ENCODE data around the gene PRR33. TPM values are rescaled to one million over a fixed set of nuclear protein-coding genes. Genes with fewer than 3 reads are reported as not detected.

PRR33 gene
- polyA plus RNA-seq, 1 donor from 2014 or later, result 0.60 TPM

DNA sequence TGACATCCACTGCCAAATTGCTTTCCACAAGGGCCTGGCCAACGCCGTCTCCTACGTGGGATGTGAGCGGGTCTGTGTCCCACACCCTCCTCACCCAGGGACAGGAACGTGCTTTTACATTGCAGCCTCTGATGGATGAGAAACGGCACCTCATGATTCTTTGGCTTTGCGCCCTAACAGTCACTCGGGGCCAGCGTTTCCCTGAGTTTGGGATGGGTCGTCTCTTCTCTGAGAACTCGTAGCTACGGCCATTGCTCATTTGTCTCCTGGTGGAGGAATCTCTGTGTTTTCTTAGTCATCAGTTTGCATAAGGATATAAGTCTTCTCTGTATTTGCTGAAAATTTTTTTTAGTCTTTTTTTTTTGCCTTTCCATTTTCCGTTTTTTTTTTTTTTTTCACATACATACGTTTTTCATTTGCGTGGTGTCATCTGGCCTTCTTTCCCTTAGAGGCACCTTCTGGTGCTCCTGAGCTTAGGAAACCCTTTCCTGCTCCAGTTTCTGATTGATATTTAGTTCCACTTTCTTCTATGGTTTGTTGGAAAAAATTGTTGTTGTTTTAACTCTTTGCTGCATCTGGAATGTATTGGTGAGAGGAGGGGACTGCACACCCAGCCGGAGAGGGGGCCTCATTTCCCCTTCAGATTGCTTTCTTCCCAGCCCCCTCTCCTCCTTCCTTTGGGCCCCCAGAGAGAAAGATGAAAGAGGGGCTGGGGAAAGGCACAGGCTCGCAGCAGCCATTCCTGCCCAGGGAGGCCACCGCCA, 39.8 kb upstream of the PRR33 start:
- no peaks in the 10 kb centered on the region for H3K9me3 Mint-ChIP-seq
- H3K4me1 Mint-ChIP-seq, result peaks cover 0 to 2% (median 0%) of the 10 kb centered on the region in 3 donors
- H3K27me3 Mint-ChIP-seq, result peaks cover 8% of the 10 kb centered on the region
- no peak overlapping the region for H3K4me3 Mint-ChIP-seq
- no peak overlapping the region for H3K27ac Mint-ChIP-seq
- no peaks in the 10 kb centered on the region for H3K36me3 Mint-ChIP-seq

DNA sequence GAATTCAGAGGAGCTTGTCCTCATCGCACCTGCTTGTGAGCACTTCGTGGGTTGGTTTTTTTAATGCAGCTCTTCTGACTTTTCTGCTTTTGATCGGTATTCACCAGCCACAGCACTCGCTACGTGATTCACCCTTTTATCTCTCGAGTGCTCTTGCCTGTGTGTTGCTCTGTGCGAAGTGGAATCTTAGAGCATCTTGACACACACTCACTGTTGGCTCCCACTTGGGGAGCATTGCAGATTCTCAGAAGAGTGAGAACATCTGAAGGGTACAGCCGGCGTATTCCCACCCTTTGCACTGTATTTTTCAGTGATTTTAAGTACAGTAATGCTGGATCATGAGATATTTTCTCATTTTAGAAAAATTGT, 38.8 kb upstream of the PRR33 start:
- Mint-ChIP-seq H3K27me3 (peaks cover 8% of the 10 kb centered on the region), H3K4me3 (no peak overlapping the region), H3K36me3 (no peaks in the 10 kb centered on the region), H3K9me3 (no peaks in the 10 kb centered on the region), H3K4me1 (peaks cover 0 to 2% (median 0%) of the 10 kb centered on the region in 3 donors), H3K27ac (no peak overlapping the region)

DNA sequence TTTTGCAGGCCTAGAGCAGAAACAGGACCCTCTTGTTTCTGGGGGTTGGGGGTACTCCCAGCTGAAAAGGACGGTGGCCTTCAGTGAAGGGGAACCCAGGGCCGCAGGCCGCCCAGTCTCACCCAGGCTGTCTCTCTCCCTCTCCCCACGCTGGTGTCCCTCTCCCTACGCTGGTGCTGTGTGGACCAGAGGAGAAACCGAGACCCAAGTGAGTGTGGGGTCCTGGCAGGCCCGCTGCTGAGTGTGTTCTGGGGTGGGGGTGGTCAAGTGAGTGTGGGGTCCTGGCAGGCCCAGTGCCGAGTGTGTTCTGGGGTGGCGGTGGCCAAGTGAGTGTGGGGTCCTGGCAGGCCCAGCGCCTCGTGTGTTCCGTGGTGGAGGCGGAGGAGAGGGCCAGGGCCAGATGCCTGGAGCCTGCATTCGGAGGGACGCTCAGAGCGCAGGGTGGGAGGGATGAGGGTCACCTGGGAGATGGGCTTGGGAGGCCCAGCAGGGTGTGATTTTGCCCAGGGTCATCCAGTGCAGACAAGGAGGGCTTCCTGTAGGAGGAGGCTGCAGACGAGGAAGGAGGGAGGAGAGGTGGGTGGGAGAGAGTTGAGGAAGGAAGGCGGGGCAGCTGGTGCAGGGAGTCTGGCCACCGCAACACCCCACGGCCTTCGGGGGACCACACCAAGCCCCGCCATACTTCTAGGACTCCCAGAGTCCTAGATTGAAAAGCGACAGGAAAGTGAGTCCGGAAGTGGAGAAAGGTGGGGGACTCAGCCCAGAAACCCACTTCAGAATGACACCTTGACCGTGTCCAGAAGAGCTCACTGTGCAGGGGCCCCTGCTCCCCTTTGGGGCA, 38.1 kb upstream of the PRR33 start:
- H3K27ac Mint-ChIP-seq, result no peak overlapping the region
- peaks cover 8% of the 10 kb centered on the region for H3K27me3 Mint-ChIP-seq
- no peak overlapping the region for H3K4me3 Mint-ChIP-seq
- no peaks in the 10 kb centered on the region for H3K36me3 Mint-ChIP-seq
- H3K9me3 Mint-ChIP-seq, result no peaks in the 10 kb centered on the region
- peaks cover 0 to 2% (median 0%) of the 10 kb centered on the region in 3 donors for H3K4me1 Mint-ChIP-seq

DNA sequence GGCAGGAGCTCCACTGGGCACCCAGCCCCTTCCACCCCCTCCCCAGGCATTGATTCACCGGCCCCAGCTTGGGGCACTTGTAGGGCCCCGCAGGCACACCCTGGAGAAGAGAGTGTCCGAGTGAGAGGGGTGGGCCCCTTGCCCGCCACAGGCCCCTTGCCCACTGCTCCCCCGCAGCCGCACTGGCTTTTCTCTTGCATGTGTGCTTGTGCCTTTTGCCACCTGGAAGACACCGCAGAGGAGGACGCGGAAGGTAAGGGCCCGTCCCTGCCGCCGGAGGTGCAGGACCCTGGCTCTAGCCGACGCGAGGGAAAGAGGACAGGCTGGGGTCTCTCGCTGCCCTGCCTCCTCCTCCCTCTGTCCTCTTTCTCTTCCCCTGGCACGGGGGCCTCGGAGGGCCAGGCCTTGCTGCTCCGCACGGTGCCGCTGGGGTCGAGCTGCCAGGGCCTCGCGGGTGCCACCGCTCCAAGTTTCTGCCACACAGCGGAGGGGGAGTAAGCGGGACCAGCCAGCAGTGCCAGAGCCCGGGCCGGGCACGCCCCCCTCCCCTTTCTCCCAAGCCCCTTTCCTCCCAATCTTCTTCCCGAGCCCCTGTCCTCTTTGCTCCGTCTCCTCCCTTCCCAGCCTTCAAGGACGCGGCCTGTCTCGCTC, 37.3 kb upstream of the PRR33 start:
- H3K4me1 Mint-ChIP-seq, result peaks cover 0 to 2% (median 0%) of the 10 kb centered on the region in 3 donors

DNA sequence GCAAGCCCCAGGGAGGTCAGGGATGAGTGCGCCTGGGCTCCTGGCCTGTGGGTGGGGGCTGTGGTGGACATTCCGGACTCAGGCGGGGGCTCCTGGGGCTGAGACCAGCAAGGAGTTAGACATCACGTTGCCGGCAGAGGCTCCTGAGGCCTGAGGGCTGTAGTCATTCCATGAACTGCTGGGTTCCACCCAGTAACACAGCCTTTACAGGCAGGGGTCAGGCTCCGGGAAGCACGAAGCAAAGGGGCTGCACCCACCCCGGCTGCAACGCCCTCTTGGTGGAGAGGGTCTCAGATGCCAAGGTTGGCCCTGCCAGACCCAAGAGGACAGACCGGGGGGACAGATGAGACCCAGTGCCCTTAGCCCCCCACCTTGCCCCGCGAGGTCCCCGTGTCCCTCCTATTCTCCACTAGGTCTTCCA, 36.8 kb upstream of the PRR33 start:
- peak overlapping the region in 1 of 4 donors; percentile 28 for H3K4me3 Mint-ChIP-seq
- no peaks in the 10 kb centered on the region for H3K36me3 Mint-ChIP-seq
- H3K4me1 Mint-ChIP-seq, result peaks cover 0 to 3% (median 2%) of the 10 kb centered on the region in 3 donors
- peaks cover 8% of the 10 kb centered on the region for H3K27me3 Mint-ChIP-seq
- no peaks in the 10 kb centered on the region for H3K9me3 Mint-ChIP-seq
- no peak overlapping the region for H3K27ac Mint-ChIP-seq

More for the DNA sequence above, 37.3 kb upstream of the PRR33 start:
- Mint-ChIP-seq H3K4me3 (peak overlapping the region in 1 of 4 donors; percentile 28), H3K27ac (no peak overlapping the region), H3K36me3 (no peaks in the 10 kb centered on the region), H3K9me3 (no peaks in the 10 kb centered on the region), H3K27me3 (peaks cover 8% of the 10 kb centered on the region)

DNA sequence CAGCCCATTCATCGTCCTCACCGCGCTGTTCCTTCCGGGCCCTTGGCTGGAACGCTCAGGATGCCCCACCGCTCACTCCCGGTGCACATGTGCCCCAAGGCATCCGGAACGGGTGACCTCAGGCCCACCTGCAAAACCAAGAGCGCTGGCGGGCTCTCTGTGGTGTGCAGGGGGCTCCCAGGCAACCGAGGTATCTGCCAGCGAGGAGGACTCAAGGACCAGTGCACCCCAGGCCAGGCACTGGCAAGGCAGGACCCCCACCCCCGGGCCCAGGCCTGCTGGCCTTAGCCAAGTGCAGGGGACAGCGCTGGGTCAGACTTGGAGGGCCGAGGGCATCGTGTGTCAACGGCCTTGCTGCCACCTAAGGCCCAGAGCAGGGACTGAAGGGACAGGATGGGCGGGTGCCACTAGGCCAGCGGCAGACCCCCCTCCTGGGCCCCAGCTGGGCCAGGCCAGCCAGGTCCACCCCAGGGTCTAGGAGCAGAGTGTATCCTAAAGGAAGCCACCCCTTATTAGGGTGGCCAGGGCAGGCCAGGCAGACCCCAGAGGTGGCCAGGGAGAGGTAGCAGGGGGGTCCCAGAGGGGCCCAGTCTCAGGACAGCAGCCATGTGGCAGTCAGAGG, 36.3 kb upstream of the PRR33 start:
- Mint-ChIP-seq H3K27ac (no peak overlapping the region), H3K27me3 (peaks cover 3% of the 10 kb centered on the region), H3K9me3 (no peaks in the 10 kb centered on the region), H3K36me3 (no peaks in the 10 kb centered on the region), H3K4me1 (peaks cover 0 to 3% (median 2%) of the 10 kb centered on the region in 3 donors), H3K4me3 (peak overlapping the region in 1 of 4 donors; percentile 43)

DNA sequence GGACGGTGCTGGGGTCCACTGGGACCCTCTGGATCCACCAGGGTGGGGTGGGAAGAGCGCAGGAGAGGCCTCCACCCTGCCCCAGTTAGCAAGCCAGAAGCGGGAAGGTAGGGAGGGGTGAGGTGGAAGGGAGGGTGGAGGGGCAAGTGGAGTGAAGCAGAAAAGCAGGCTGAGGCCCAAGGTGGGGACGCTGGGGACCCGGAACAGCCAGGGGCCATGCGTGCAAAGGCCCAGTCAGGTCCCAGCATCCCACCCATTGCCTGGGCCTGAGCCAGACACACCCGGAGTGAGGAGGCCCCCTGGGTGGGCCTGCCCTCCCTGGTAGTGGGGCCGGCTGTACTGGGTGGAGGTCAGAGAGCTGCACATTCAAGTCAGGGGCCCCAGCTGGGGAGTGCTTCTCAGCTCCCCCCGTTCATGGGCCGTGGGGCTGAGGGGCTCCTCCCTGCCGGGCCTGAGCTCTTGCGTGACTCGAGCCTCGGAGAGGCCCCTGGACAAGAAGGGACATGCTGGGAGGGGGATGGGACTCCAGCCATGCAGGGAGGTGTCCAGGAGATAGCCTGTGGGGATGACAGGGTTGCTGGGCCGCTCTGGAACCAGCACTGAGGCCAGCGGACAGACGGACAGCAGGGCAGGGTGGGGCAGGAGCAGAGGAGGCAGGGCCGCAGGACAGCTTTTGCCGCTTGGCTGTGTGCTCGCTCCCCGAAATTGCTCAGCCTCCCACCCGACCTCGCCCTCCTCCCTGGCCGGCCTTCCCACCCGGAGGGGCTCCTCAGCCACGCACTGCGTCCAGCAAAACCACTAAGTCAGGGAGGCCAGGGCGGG, 35.5 kb upstream of the PRR33 start:
- peaks cover 6% of the 10 kb centered on the region for H3K27me3 Mint-ChIP-seq
- no peak overlapping the region for H3K4me3 Mint-ChIP-seq
- H3K4me1 Mint-ChIP-seq, result peaks cover 0 to 3% (median 2%) of the 10 kb centered on the region in 3 donors
- no peaks in the 10 kb centered on the region for H3K9me3 Mint-ChIP-seq
- H3K27ac Mint-ChIP-seq, result no peak overlapping the region
- no peaks in the 10 kb centered on the region for H3K36me3 Mint-ChIP-seq

DNA sequence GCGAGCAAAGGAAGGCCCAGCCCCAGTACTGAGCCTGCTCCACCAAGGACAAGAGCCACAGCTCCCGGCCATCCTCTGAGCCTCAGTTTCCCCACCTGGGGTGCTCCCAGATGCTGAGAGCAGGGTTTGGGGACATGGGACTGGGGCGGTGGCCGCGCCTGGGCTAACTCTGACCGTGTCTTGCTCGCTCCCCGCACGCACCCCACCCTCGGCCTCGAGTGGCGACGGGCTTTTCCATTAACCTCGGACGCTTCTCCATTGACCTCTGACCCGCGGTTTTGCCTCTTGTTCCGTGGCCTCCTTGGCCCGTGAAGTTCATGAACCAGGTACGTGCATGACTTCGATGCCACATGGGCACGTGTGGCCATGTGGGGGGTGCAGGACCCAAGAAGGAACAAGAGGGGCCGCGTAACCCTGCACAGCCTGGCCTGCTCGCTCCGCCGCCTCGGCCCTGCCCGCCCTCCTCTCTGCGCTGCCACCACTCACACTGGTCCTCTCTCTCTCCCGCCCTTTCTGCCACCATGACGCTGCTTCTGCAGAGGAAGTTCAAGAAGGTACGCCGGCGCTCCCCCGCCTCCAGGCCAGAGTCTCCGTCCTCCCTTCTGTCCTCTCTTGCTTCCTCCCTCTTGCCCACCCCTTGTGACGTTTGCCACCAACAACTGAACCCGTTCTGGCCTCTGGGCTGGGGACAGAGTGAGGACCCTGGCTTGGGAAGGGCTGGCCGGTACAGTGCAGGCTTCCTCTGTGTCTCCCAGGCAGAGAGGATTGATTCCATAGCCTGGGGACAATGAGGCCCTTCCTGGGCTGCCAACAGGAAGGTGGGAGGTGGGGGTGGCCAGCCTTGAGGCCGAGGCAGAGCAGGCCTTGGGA, 34.7 kb upstream of the PRR33 start:
- Mint-ChIP-seq H3K9me3 (no peaks in the 10 kb centered on the region), H3K27ac (no peak overlapping the region), H3K4me3 (no peak overlapping the region), H3K27me3 (peaks cover 6% of the 10 kb centered on the region), H3K36me3 (no peaks in the 10 kb centered on the region), H3K4me1 (peaks cover 0 to 3% (median 2%) of the 10 kb centered on the region in 3 donors)

DNA sequence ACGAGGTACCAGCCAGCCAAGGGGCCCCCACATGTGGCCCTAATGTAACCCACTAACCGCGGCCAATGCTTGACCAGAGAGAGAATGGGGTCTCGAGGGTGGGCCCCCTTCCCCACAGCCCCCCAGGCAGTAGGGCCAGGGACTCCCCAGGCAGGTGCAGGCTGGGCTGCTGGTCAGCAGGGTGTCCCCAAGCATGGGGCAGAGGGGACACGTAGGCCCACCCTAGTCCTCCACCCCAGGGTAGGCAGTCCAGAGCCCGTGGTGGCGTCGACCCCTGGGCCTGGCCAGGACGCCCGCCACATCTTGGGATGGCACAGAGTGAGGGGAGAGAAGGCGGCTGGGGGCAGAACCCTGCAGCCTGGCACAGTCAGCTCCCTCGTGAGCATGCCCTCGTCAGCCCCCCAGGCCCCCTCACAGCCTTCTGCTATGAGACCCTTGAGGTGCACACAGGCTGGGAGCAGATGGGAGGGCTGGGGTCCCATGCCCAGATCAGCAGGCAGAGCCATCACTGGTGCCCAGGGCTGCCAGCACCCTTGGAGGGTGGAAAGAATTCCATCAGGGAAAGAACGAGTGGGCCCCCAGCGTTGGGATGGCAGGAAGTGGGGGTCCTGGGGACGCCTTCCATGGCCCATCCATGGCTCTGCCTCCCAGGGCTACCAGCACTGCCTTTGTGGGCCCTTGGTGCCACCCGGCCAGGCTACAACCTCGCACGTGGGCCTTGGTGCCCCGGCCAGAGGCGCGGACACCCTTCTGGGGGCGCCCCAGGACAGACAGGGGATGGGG, 33.9 kb upstream of the PRR33 start:
- peaks cover 0 to 3% (median 3%) of the 10 kb centered on the region in 3 donors for H3K4me1 Mint-ChIP-seq
- H3K36me3 Mint-ChIP-seq, result no peaks in the 10 kb centered on the region
- H3K4me3 Mint-ChIP-seq, result no peak overlapping the region
- no peak overlapping the region for H3K27ac Mint-ChIP-seq
- no peaks in the 10 kb centered on the region for H3K9me3 Mint-ChIP-seq
- peaks cover 6% of the 10 kb centered on the region for H3K27me3 Mint-ChIP-seq

DNA sequence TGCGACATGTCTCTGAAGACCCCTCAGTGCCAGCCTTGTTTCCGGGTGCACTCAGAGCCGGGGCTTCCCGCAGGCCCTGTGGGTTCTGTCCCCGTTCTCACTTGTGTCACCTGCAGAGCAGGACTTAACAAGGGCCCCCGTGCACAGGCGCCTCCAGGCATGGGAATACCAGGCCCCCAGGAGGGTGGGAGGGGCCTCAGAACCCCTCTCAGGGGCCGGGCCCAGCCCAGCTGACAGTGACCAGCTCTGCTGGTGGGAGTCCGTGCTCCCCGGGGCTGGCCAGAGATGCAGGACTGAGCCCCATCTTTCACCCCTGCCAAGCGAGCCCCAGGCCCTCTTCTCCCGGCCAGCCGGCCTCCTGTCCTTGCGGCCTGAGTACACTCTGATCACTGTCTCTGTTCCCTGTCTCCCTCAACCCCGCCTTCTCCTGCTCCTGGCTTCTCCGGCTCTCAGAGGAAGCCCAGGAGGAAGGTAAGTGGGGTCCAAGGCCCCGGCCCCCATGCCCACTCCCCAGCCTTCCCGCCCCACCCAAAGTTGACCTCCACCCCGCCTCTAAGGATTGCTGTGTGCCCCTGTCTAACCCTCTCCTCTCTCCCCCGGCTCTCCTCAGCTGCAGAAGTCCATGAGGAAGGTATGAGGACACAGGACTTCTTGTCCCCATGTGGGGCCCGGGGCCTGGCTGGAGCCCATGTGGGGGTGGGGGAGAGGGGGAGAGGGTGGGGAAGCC, 33.1 kb upstream of the PRR33 start:
- peaks cover 6% of the 10 kb centered on the region for H3K27me3 Mint-ChIP-seq
- no peaks in the 10 kb centered on the region for H3K36me3 Mint-ChIP-seq
- no peak overlapping the region for H3K4me3 Mint-ChIP-seq
- no peaks in the 10 kb centered on the region for H3K9me3 Mint-ChIP-seq
- no peak overlapping the region for H3K27ac Mint-ChIP-seq
- H3K4me1 Mint-ChIP-seq, result peaks cover 0 to 3% (median 1%) of the 10 kb centered on the region in 3 donors

DNA sequence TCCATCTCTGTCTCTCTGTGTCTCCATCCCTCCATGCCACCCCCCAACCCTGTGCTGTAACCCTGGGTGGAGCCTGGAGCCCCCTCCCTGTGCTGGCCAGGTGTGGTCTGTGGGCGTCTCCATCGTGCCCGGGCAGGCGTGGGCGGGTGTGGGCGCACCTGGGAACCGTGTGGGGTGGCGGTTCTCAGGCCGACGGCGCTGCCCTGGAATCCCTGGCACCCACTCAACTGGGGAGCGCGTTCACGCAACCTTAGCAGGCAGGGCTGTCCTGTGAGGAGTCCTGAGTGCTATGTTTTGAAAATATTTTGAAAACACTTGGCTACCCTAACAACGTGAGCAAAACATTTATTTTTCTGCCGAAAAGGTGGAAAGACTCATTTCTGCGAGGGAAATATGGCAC, 32.5 kb upstream of the PRR33 start:
- H3K36me3 Mint-ChIP-seq, result no peaks in the 10 kb centered on the region
- no peaks in the 10 kb centered on the region for H3K9me3 Mint-ChIP-seq
- no peak overlapping the region for H3K27ac Mint-ChIP-seq
- no peak overlapping the region for H3K4me3 Mint-ChIP-seq
- H3K27me3 Mint-ChIP-seq, result peaks cover 6% of the 10 kb centered on the region
- peaks cover 0 to 3% (median 1%) of the 10 kb centered on the region in 3 donors for H3K4me1 Mint-ChIP-seq

DNA sequence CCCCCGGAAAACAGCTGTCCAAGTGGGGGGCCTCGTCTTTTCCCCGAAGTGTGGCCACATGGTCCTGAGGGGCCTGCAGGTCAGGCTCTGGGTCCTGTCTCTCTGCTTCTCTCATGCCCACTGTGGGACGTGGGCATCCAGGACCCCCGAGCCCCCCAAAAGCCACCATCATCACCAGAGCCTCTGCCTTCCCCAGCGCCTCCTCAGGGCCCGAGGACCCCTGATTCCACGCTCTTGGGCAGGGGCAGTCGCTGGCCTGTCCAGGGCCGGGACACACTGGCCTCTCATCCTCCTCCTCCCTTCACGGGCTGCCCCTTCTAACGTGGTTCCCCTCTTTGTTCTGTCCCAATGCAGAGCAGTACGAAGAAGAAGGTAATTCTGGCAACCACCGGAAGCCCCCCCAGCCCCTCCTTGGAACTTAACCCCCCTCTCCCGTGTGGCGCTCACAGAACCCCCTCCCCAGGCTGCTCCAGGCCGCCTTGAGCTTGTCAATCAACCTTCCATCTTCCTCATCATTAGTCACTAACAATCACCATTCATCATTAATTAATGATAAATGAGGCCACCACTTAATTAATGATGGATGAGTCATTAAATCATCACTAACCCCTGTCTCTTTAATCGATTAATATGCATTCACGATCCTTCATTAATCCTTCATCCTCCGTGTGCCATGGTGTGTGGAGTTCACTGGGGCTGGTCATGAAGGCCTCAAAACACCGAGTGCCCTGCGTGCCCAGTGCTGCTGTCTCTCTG, 31.7 kb upstream of the PRR33 start:
- Mint-ChIP-seq H3K27ac (no peak overlapping the region), H3K27me3 (peaks cover 6% of the 10 kb centered on the region), H3K4me3 (no peak overlapping the region), H3K36me3 (no peaks in the 10 kb centered on the region), H3K9me3 (no peaks in the 10 kb centered on the region), H3K4me1 (peaks cover 0 to 6% (median 1%) of the 10 kb centered on the region in 3 donors)

Data from IgD-negative memory B cell (primary cell).